B cell (primary cell): ENCODE results near the gene SHC4. TPM values are rescaled to one million over a fixed set of nuclear protein-coding genes. Genes with fewer than 3 reads are reported as not detected.

Experiments used
- ATAC-seq: fragments of 200-7000 bp; cut with Tn5 transposase; one replicate; pipeline ENCODE4 v1.10.0; 2021; ENCODE audit warnings: low read depth, mild to moderate bottlenecking, moderate number of reproducible peaks, moderate library complexity
- CTCF ChIA-PET: fragments of 350-600 bp; sonication (Branson Sonifier 250); formaldehyde crosslinking; loops from one replicate; lab custom pipeline; 2021; ENCODE audit warnings: antibody characterized with exemption, inconsistent platforms; lab: Charles Lee
- POLR2A ChIA-PET: fragments of 350-600 bp; sonication (Branson Sonifier 250); formaldehyde crosslinking; loops from one replicate; lab custom pipeline; 2021; ENCODE audit warnings: antibody characterized with exemption; lab: Charles Lee
- DNase-seq: peaks from one replicate; pipeline ENCODE4 v3.0.0; 2013
- H2AFZ ChIP-seq: 2 replicates; pipeline ENCODE4 v1.6.1; 2012; ENCODE audit warnings: mild to moderate bottlenecking, low read depth, low read length; ENCODE audit not compliant: insufficient read depth, poor library complexity, severe bottlenecking
- H3K27ac ChIP-seq, 2 donors: 1 replicate in 1 of 2; 2 replicates in 1 of 2; pipeline ENCODE4 v1.5.1; 2012 to 2013; ENCODE audit warnings: low read length in 2 of 2, mild to moderate bottlenecking in 2 of 2, moderate library complexity in 1 of 2
- H3K27me3 ChIP-seq, 4 experiments: fragments of 200-600 bp in 1 of 4; sonication (generic) in 1 of 4; replicated peaks in 1 of 4; 1 replicate in 2 of 4; 2 replicates in 2 of 4; pipeline versions ENCODE4 v1.6.1 to v1.7.0; 2013 to 2016; ENCODE audit warnings: low read length in 3 of 4, mild to moderate bottlenecking in 2 of 4, mixed read lengths in 1 of 4, moderate library complexity in 1 of 4; ENCODE audit not compliant: insufficient read depth in 4 of 4, control insufficient read depth in 3 of 4; ENCODE audit errors: control extremely low read depth in 1 of 4
- H3K36me3 ChIP-seq, 2 experiments: replicated peaks in 1 of 2; 1 replicate in 1 of 2; 2 replicates in 1 of 2; pipeline versions ENCODE4 v1.6.1 to v1.7.1; 2013; ENCODE audit warnings: low read length in 1 of 2; ENCODE audit not compliant: insufficient read depth in 2 of 2, control insufficient read depth in 1 of 2; ENCODE audit errors: control extremely low read depth in 1 of 2, extremely low read depth in 1 of 2
- H3K4me1 ChIP-seq, 2 donors: fragments of 200-600 bp in 1 of 2; sonication (generic) in 1 of 2; 1 replicate in 1 of 2; 2 replicates in 1 of 2; pipeline versions ENCODE4 v1.5.1 to v1.6.1; 2013 to 2017; ENCODE audit warnings: low read length in 2 of 2; ENCODE audit not compliant: control insufficient read depth in 2 of 2, insufficient read depth in 2 of 2
- H3K4me2 ChIP-seq: replicated peaks from 2 replicates; pipeline ENCODE3; 2012; ENCODE audit warnings: mild to moderate bottlenecking, low read depth, low read length; ENCODE audit not compliant: poor library complexity, severe bottlenecking
- H3K4me3 ChIP-seq, 5 experiments: fragments of 200-600 bp in 1 of 5; sonication (generic) in 1 of 5; 1 replicate in 3 of 5; 2 replicates in 2 of 5; pipeline versions ENCODE4 v1.5.1 to v1.7.0; 2011 to 2016; ENCODE audit warnings: low read length in 4 of 5, mild to moderate bottlenecking in 4 of 5, low read depth in 2 of 5, control low read depth in 1 of 5, moderate library complexity in 1 of 5; ENCODE audit not compliant: insufficient read depth in 1 of 5; ENCODE audit errors: control extremely low read depth in 1 of 5, extremely low read depth in 1 of 5
- H3K79me2 ChIP-seq: fragments of 200-600 bp; sonication (generic); one replicate; pipeline ENCODE4 v1.6.0; 2016; ENCODE audit warnings: low read length; ENCODE audit not compliant: control insufficient read depth, insufficient read depth
- H3K9ac ChIP-seq: fragments of 200-600 bp; sonication (generic); 2 replicates; pipeline ENCODE4 v1.6.1; 2017; ENCODE audit warnings: mild to moderate bottlenecking, low read length, moderate library complexity
- H3K9me3 ChIP-seq, 3 donors: one replicate each; pipeline versions ENCODE4 v1.6.1 to v1.7.1; 2013; ENCODE audit warnings: low read length in 2 of 3; ENCODE audit not compliant: control insufficient read depth in 2 of 3, insufficient read depth in 1 of 3; ENCODE audit errors: control extremely low read depth in 1 of 3
- H4K20me1 ChIP-seq: 2 replicates; pipeline ENCODE4 v1.6.0; 2012; ENCODE audit warnings: mild to moderate bottlenecking, low read length; ENCODE audit not compliant: insufficient read depth, control insufficient read depth, poor library complexity, severe bottlenecking
- H3K27ac Mint-ChIP-seq: one replicate; pipeline ENCODE4 v1.8.0; 2021; ENCODE audit warnings: mixed read lengths
- H3K27me3 Mint-ChIP-seq: one replicate; pipeline ENCODE4 v1.8.0; 2021; ENCODE audit warnings: mixed read lengths
- H3K4me1 Mint-ChIP-seq: one replicate; pipeline ENCODE4 v1.8.0; 2021; ENCODE audit warnings: mixed read lengths
- H3K4me3 Mint-ChIP-seq: one replicate; pipeline ENCODE4 v1.8.0; 2021; ENCODE audit warnings: mixed read lengths
- H3K9me3 Mint-ChIP-seq: one replicate; pipeline ENCODE4 v1.8.0; 2022; ENCODE audit warnings: mixed read lengths; ENCODE audit not compliant: insufficient read depth
- EZH2 ChIP-seq: IDR thresholded peaks from 2 replicates; pipeline ENCODE4 v1.6.1; 2012; ENCODE audit warnings: borderline replicate concordance, low read depth, mild to moderate bottlenecking, moderate library complexity, low read length; ENCODE audit not compliant: insufficient read depth, poor library complexity, severe bottlenecking
- WGBS: methylation state at CpG from one replicate; pipeline ENCODE4 v1.1.5; 2013; ENCODE audit warnings: missing lambda C conversion rate; ENCODE audit not compliant: insufficient coverage; 5-methylcytosine and 5-hydroxymethylcytosine counted together
- intact Hi-C: fragments of 100-400 bp; cut with micrococcal nuclease; formaldehyde crosslinking; loops from one replicate; pipeline ENCODE4 v1.10.0; 2022
- polyA plus RNA-seq: library from polyadenylated mRNA; depleted of rRNA; stranded (reverse); fragments of >200 nt; gene quantifications from 2 replicates; pipeline ENCODE4 v1.2.3, GENCODE V29; 2012
- total RNA-seq, 2 donors: library from RNA; stranded (reverse); fragments of 120-200 nt in 1 of 2; gene quantifications; 1 replicate in 1 of 2; 2 replicates in 1 of 2; pipeline versions ENCODE4 v1.2.3 to v1.2.4, GENCODE V29; 2013 to 2022
- TF ChIP-seq, protein P1 (sequence below): fragments of 200-600 bp; IDR thresholded peaks from one replicate; pipeline ENCODE4 v1.8.0; 2022; ENCODE audit warnings: antibody characterized with exemption, mild to moderate bottlenecking

Gene SHC4
- total and polyA plus RNA-seq, 2 donors (not counting 1 experiment from before 2014, with no cell fraction given), result 0.04 to 0.69 TPM

DNA sequence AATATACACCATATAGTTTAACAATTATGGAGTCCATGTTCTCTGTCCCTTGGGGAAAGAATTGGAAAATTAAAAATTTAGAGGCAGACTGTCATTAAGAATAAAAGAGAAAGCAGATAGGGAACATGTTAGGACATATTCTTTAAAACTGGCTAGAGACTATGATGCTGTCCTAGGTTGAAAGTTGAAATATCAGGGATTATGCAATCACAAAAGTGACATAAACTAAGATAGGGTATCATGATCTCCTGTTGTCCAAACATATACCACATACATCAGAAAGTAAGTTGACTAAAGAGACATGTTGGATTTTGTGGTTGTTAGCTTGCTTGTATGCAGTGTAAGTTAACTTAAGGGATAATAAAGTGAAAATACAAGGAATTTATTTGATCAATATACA lies 95.7 kb downstream of the SHC4 start:
- TF ChIP-seq, protein P1, sequence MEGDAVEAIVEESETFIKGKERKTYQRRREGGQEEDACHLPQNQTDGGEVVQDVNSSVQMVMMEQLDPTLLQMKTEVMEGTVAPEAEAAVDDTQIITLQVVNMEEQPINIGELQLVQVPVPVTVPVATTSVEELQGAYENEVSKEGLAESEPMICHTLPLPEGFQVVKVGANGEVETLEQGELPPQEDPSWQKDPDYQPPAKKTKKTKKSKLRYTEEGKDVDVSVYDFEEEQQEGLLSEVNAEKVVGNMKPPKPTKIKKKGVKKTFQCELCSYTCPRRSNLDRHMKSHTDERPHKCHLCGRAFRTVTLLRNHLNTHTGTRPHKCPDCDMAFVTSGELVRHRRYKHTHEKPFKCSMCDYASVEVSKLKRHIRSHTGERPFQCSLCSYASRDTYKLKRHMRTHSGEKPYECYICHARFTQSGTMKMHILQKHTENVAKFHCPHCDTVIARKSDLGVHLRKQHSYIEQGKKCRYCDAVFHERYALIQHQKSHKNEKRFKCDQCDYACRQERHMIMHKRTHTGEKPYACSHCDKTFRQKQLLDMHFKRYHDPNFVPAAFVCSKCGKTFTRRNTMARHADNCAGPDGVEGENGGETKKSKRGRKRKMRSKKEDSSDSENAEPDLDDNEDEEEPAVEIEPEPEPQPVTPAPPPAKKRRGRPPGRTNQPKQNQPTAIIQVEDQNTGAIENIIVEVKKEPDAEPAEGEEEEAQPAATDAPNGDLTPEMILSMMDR, result no peak
- no peak for TF ChIP-seq EZH2
- Mint-ChIP-seq H3K27ac (no peak overlapping the region), H3K4me3 (no peak overlapping the region), H3K9me3 (no peaks in the 10 kb centered on the region), H3K27me3 (peaks cover 52% of the 10 kb centered on the region), H3K4me1 (no peaks in the 10 kb centered on the region)
- H4K20me1 ChIP-seq, result no peaks in the 10 kb centered on the region
- H3K27ac ChIP-seq, result no peak overlapping the region
- H3K4me2 ChIP-seq, result no peak overlapping the region
- H3K79me2 ChIP-seq, result no peaks in the 10 kb centered on the region
- ChIA-PET POLR2A (no interaction called here), CTCF (interaction anchor here (1.5 kb wide), 2 partner anchors 9 to 564 kb away, joined by 3 read pairs; no protein-coding TSS in a partner anchor)
- H3K9ac ChIP-seq, result no peak overlapping the region
- no peaks in the 10 kb centered on the region for H3K4me1 ChIP-seq
- intact Hi-C loops, result no loop called here
- ATAC-seq, result no peak
- H3K9me3 ChIP-seq, result no peaks in the 10 kb centered on the region
- H3K4me3 ChIP-seq, result no peak overlapping the region
- DNase-seq, result no peak
- H3K27me3 ChIP-seq, result peaks cover 0 to 32% (median 3%) of the 10 kb centered on the region in 4 experiments
- H3K36me3 ChIP-seq, result no peaks in the 10 kb centered on the region
- no peak overlapping the region for H2AFZ ChIP-seq

DNA sequence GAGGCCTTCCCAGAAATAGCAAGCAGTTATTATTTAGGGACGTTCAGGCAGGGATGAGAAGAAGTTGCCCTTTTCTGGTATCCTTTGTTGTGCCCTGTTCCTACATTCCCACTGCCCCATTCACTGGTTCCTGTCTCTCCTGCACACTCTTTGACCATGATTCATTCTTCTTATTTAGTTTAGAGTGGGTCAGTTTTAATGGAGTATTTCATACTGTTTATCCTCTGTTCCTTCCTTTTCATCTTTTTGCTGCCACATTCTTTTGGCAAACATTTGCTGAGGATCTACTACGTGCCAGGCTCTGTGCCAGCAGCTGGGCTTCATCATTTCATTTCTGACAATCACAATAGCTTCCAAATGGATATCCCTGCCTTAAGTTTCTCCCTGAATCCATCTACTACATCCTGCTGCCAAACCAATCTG lies 97.6 kb downstream of the SHC4 start:
- H2AFZ ChIP-seq, result no peak overlapping the region
- CTCF ChIA-PET, result interaction anchor here (1.7 to 2.5 kb wide), 2 partner anchors 280 to 556 kb away, joined by 5 to 11 read pairs; no protein-coding TSS in a partner anchor
- intact Hi-C loops, result no loop called here
- H3K27me3 ChIP-seq, result peaks cover 0 to 20% (median 2%) of the 10 kb centered on the region in 4 experiments
- H3K4me1 ChIP-seq, result no peaks in the 10 kb centered on the region
- no peaks in the 10 kb centered on the region for H3K36me3 ChIP-seq
- WGBS, result 100% methylated on average over 1 of the region's 2 CpGs
- ATAC-seq, result no peak
- Mint-ChIP-seq H3K4me1 (no peaks in the 10 kb centered on the region), H3K27me3 (peaks cover 39% of the 10 kb centered on the region), H3K27ac (no peak overlapping the region), H3K9me3 (no peaks in the 10 kb centered on the region), H3K4me3 (no peak overlapping the region)
- no peak overlapping the region for H3K4me3 ChIP-seq
- H3K79me2 ChIP-seq, result no peaks in the 10 kb centered on the region
- H3K9ac ChIP-seq, result no peak overlapping the region
- H3K9me3 ChIP-seq, result no peaks in the 10 kb centered on the region
- no peaks in the 10 kb centered on the region for H4K20me1 ChIP-seq
- TF ChIP-seq EZH2, result no peak
- TF ChIP-seq, protein P1, result no peak
- POLR2A ChIA-PET, result no interaction called here
- no peak for DNase-seq
- no peak overlapping the region for H3K4me2 ChIP-seq
- H3K27ac ChIP-seq, result no peak overlapping the region
